ENCODE measurements around the gene RTN4IP1. TPM values are rescaled to one million over a fixed set of nuclear protein-coding genes. Genes with fewer than 3 reads are reported as not detected.

RTN4IP1 gene
- total and polyA plus RNA-seq, 7 donors: 10.0 to 25.6 (median 11.6) TPM

DNA sequence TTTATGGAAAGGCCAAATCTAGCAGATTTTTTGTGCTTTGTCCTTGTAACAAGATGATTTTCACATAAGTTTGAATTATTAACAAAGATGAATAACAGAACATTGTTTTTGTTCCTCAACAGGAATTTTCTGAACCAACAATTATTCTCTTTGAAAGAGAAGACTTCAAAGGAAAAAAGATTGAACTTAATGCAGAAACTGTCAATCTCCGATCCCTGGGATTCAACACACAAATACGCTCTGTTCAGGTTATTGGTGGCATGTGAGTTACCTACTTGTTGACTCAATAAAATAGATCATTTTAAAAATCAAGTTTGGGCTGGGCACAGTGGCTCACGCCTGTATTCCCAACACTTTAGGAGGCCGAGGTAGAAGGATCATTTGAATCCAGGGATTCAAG, 70.9 kb downstream of the RTN4IP1 start:
- intact Hi-C loops (cut with DNase I): no loop called here
- Histone ChIP-seq H3K36me3 (ENCODE audit: insufficient read depth in 1 of 2, low read depth in 1 of 2) (peaks cover 0 to 24% of the 10 kb centered on the region in 2 donors), H3K9me3 (no peaks in the 10 kb centered on the region), H3K4me3 (no peak overlapping the region), H3K27ac (no peak overlapping the region), H3K4me1 (no peaks in the 10 kb centered on the region), H3K27me3 (ENCODE audit: insufficient read depth in 3 of 3, low read length in 2 of 3) (no peaks in the 10 kb centered on the region)
- WGBS, 3 donors: 97 to 98% (median 97%) methylated on average over 4 of the region's 4 CpGs
- TF ChIP-seq, protein P1, sequence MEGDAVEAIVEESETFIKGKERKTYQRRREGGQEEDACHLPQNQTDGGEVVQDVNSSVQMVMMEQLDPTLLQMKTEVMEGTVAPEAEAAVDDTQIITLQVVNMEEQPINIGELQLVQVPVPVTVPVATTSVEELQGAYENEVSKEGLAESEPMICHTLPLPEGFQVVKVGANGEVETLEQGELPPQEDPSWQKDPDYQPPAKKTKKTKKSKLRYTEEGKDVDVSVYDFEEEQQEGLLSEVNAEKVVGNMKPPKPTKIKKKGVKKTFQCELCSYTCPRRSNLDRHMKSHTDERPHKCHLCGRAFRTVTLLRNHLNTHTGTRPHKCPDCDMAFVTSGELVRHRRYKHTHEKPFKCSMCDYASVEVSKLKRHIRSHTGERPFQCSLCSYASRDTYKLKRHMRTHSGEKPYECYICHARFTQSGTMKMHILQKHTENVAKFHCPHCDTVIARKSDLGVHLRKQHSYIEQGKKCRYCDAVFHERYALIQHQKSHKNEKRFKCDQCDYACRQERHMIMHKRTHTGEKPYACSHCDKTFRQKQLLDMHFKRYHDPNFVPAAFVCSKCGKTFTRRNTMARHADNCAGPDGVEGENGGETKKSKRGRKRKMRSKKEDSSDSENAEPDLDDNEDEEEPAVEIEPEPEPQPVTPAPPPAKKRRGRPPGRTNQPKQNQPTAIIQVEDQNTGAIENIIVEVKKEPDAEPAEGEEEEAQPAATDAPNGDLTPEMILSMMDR (IDR thresholded peaks at IDR 0.05): no peak
- ATAC-seq (no peak), DNase-seq (no peak)

DNA sequence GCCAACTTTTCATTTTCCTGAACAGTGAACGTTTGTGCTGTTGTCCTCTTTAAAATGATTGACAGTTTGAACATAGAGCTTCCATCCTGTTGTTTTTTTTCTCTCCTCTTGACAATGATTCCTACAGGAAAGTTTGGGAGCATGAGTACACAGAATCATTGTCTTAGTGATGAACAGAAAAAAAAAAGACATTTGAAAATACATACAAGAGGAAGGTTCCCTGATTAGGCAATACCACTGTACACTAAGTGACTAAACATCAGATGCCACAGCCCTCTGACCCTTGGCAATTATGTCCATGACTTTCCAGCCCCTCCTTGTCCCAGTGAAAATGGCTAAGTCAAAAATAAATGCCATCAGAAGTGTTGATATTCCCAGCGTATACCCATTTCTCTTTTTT, 71.5 kb downstream of the RTN4IP1 start:
- peaks cover 0 to 24% of the 10 kb centered on the region in 2 donors for H3K36me3 ChIP-seq (ENCODE audit: insufficient read depth in 1 of 2, low read depth in 1 of 2)

DNA sequence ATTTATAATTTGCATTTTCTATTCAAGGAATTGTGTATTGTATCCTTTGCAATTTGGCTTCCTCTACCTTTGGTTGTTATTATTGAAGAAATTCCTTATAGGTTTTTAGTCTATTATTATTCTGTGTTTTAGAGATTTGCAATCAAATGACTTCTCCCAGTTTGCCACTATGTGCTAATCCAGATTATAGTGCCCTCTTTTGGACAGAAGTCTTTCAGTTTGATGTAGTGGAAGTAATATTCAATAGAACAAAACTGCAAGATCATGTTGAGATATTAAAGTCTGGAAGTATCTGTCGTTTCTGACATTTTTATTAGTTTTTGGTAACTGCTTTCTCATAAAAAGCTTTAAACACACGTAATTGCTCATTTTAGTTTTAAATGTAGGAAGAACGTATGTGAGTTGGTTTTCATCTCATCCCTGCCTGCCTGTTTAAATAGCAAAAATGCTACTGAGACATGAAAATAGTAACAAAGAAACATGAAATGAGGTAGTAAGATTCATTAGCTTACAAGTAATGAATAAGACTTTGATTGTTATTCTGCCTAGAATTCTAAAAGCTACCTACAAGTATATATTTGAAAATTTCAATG, 72.8 kb downstream of the RTN4IP1 start:
- Histone ChIP-seq H3K4me3 (no peak overlapping the region), H3K4me1 (no peaks in the 10 kb centered on the region), H3K27me3 (ENCODE audit: insufficient read depth in 3 of 3, low read length in 2 of 3) (no peaks in the 10 kb centered on the region), H3K27ac (no peak overlapping the region), H3K36me3 (ENCODE audit: insufficient read depth in 1 of 2, low read depth in 1 of 2) (peaks cover 0 to 18% of the 10 kb centered on the region in 2 donors), H3K9me3 (no peaks in the 10 kb centered on the region)
- intact Hi-C loops (cut with DNase I): no loop called here
- ATAC-seq: no peak
- TF ChIP-seq, protein P1 (IDR thresholded peaks at IDR 0.05): peak; percentile 15
- WGBS, 3 donors: 71 to 75% (median 74%) methylated on average over 3 of the region's 3 CpGs
- DNase-seq: no peak

More for the DNA sequence above, 71.5 kb downstream of the RTN4IP1 start:
- H3K27me3 ChIP-seq (ENCODE audit: insufficient read depth in 3 of 3, low read length in 2 of 3): no peaks in the 10 kb centered on the region
- intact Hi-C loops (cut with DNase I): no loop called here
- no peak overlapping the region for H3K27ac ChIP-seq
- no peak overlapping the region for H3K4me3 ChIP-seq
- WGBS, 3 donors: 43 to 70% (median 63%) methylated on average over 2 of the region's 2 CpGs
- TF ChIP-seq, protein P1 (IDR thresholded peaks at IDR 0.05): no peak
- no peak for ATAC-seq
- H3K9me3 ChIP-seq: no peaks in the 10 kb centered on the region
- H3K4me1 ChIP-seq: no peaks in the 10 kb centered on the region
- DNase-seq: no peak

DNA sequence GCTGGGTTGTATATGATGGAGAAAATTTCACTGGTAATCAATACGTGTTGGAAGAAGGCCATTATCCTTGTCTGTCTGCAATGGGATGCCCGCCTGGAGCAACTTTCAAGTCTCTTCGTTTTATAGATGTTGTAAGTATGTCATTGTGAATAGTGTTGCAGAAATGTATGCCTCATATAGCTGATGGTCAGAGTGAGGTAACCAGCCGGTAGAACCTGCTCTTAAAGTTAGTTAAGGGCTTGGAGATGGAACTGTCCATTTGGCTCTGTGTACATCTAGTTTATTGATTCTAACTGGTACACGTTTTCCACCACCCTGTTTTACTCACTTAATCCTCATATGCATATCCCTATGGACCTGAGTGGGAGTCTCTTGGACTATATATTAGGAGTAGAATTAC, 73.5 kb downstream of the RTN4IP1 start:
- Histone ChIP-seq H3K9me3 (no peaks in the 10 kb centered on the region), H3K27me3 (ENCODE audit: insufficient read depth in 3 of 3, low read length in 2 of 3) (no peaks in the 10 kb centered on the region), H3K4me3 (no peak overlapping the region), H3K36me3 (ENCODE audit: insufficient read depth in 1 of 2, low read depth in 1 of 2) (peaks cover 0 to 13% of the 10 kb centered on the region in 2 donors), H3K27ac (no peak overlapping the region), H3K4me1 (no peaks in the 10 kb centered on the region)
- DNase-seq: no peak
- no peak for ATAC-seq
- TF ChIP-seq, protein P1 (IDR thresholded peaks at IDR 0.05): no peak
- intact Hi-C loops (cut with DNase I): no loop called here
- 72 to 75% (median 72%) methylated on average over 5 of the region's 5 CpGs for WGBS, 3 donors

DNA sequence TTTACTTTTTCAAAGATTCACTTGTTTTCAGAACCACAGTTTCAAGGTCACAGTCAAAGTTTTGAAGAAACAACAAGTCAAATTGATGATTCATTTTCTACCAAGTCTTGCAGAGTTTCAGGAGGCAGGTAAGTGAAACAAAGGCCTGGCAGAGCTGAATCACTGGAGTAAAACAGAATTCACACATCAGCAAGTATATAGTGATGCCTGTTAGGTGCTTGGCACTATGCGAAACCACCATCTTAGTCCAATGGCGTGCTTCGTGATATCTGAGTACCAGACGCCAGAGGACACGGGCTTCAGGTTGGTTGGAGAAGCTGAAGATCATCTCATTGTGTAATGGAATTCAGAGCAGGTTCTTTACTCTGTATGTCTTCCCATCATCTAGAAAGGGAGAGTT, 75.9 kb downstream of the RTN4IP1 start:
- H3K4me1 ChIP-seq: no peaks in the 10 kb centered on the region
- no peak overlapping the region for H3K4me3 ChIP-seq
- ATAC-seq (no peak), DNase-seq (no peak)
- WGBS, 3 donors: 93 to 96% (median 94%) methylated on average over 5 of the region's 5 CpGs
- TF ChIP-seq, protein P1 (IDR thresholded peaks at IDR 0.05): no peak
- H3K36me3 ChIP-seq (ENCODE audit: insufficient read depth in 1 of 2, low read depth in 1 of 2): peaks cover 0 to 8% of the 10 kb centered on the region in 2 donors
- no peaks in the 10 kb centered on the region for H3K27me3 ChIP-seq (ENCODE audit: insufficient read depth in 3 of 3, low read length in 2 of 3)
- no peaks in the 10 kb centered on the region for H3K9me3 ChIP-seq
- intact Hi-C loops (cut with DNase I): no loop called here
- no peak overlapping the region for H3K27ac ChIP-seq

Measured in psoas muscle (tissue), 8 donors.